ENCODE data around the gene GLI1. TPM values are rescaled to one million over a fixed set of nuclear protein-coding genes. Genes with fewer than 3 reads are reported as not detected.

Gene GLI1
- total RNA-seq, 2 experiments from 2014 or later: 4.6 to 6.5 TPM

DNA sequence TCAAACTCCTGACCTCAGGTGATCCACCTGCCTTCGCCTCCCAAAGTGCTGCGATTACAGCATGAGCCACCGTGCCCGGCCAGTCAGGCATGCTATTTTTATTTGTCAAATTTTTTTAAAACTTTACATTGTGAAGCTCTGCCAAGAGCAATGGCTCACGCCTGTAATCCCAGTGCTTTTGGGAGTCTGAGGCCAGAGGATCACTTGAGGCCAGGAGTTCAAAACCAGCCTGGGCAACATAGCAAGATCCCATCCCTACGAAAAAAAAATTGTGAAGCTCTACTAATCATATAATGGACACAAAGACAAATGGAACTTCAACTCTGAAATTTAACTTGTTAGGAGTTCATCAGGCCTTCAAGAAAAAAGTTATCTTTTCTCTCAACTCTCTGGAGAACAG lies 30.6 kb upstream of the GLI1 start:
- H3K9me3 ChIP-seq (ENCODE audit: low read length): no peaks in the 10 kb centered on the region
- intact Hi-C loops (cut with micrococcal nuclease; ENCODE audit: unreplicated experiment): no loop called here
- H3K4me3 ChIP-seq (ENCODE audit: low read depth, low read length, poor library complexity, severe bottlenecking): peak overlapping the region; percentile 70
- peak overlapping the region; percentile 81 for H3K4me2 ChIP-seq (ENCODE audit: low read length)
- peaks cover 14% of the 10 kb centered on the region for H3K36me3 ChIP-seq (ENCODE audit: insufficient read depth, low read length)
- BruUV-seq (replicated peaks): no TSS peak
- ChIA-PET CTCF (ENCODE audit: unreplicated experiment) (no interaction called here), POLR2A (interaction anchor here (0.6 to 1.9 kb wide), 4 partner anchors 18 to 703 kb away, joined by 3 to 5 read pairs (median 4); no protein-coding TSS in a partner anchor)
- no peak for DNase-seq (ENCODE audit: low spot score)
- peaks cover 14% of the 10 kb centered on the region for H3K79me2 ChIP-seq (ENCODE audit: insufficient read depth, low read depth, low read length)
- no peak overlapping the region for H3K27ac ChIP-seq (ENCODE audit: low read depth, low read length, poor library complexity, severe bottlenecking)
- TF ChIP-seq EZH2phosphoT487 (IDR thresholded peaks at IDR 0.05; ENCODE audit: borderline replicate concordance, low read depth, low read length) (no peak), CTCF (conservative IDR thresholded peaks at IDR 0.05; ENCODE audit: low read length) (no peak)
- H2AFZ ChIP-seq (ENCODE audit: low read length): no peak overlapping the region
- peaks cover 24% of the 10 kb centered on the region for H3K4me1 ChIP-seq (ENCODE audit: insufficient read depth, low read length, poor library complexity, severe bottlenecking)
- H4K20me1 ChIP-seq (ENCODE audit: insufficient read depth, low read length): no peaks in the 10 kb centered on the region
- H3K9me2 ChIP-seq (ENCODE audit: insufficient read depth, low read length): no peaks in the 10 kb centered on the region

- Histone ChIP-seq H2AFZ (ENCODE audit: low read length) (no peak overlapping the region; the same call in 1 of the 2 replicates), H3K9me2 (ENCODE audit: insufficient read depth, low read length) (no peaks in the 10 kb centered on the region), H4K20me1 (ENCODE audit: insufficient read depth, low read length) (no peaks in the 10 kb centered on the region), H3K27ac (ENCODE audit: low read depth, low read length, poor library complexity, severe bottlenecking) (peak overlapping the region; percentile 59), H3K4me3 (ENCODE audit: low read depth, low read length, poor library complexity, severe bottlenecking) (peak overlapping the region; percentile 70), H3K36me3 (ENCODE audit: insufficient read depth, low read length) (peaks cover 8% of the 10 kb centered on the region; the same call in 1 of the 2 replicates), H3K4me2 (ENCODE audit: low read length) (peak overlapping the region; percentile 81), H3K9me3 (ENCODE audit: low read length) (no peaks in the 10 kb centered on the region), H3K4me1 (ENCODE audit: insufficient read depth, low read length, poor library complexity, severe bottlenecking) (peaks cover 24% of the 10 kb centered on the region), H3K79me2 (ENCODE audit: insufficient read depth, low read depth, low read length) (peaks cover 14% of the 10 kb centered on the region)
- ChIA-PET CTCF (ENCODE audit: unreplicated experiment) (interaction anchor here (1.0 to 1.2 kb wide), 3 partner anchors 8 to 29 kb away, joined by 3 to 12 read pairs (median 5); partner anchors contain the start of gene INHBE), POLR2A (interaction anchor here (0.6 to 1.9 kb wide), 8 partner anchors 9 to 704 kb away, joined by 3 to 6 read pairs (median 4); no protein-coding TSS in a partner anchor)
- TF ChIP-seq CTCF (conservative IDR thresholded peaks at IDR 0.05; ENCODE audit: low read length) (no peak), EZH2phosphoT487 (IDR thresholded peaks at IDR 0.05; ENCODE audit: borderline replicate concordance, low read depth, low read length) (no peak)
- no peak for DNase-seq (ENCODE audit: low spot score)
- intact Hi-C loops (cut with micrococcal nuclease; ENCODE audit: unreplicated experiment): no loop called here
- TSS peak; percentile 88 for BruUV-seq (replicated peaks)
Measured at GRCh38 chr12:57429473-57430111, 30.0 kb upstream of the GLI1 start.
